ENCODE results near the gene PPP2R2D. TPM values are rescaled to one million over a fixed set of nuclear protein-coding genes. Genes with fewer than 3 reads are reported as not detected.
A peak's percentile ranks its signal among the peaks of the same experiment; 100 is the strongest.

The PPP2R2D gene
- total RNA-seq, 1 experiment from 2014 or later = 35.1 TPM

GRCh38 chr10:131954356-131954965 is 53.7 kb downstream of the PPP2R2D start:
- Histone ChIP-seq H2BK20ac (ENCODE audit: low read depth, low read length, poor library complexity, severe bottlenecking) (no peak overlapping the region), H2BK120ac (ENCODE audit: low read depth, low read length, poor library complexity, severe bottlenecking) (no peak overlapping the region), H3K27ac (ENCODE audit: insufficient read length, low read depth, low read length) (no peak overlapping the region), H2AK5ac (ENCODE audit: insufficient read length, low read length) (no peak overlapping the region), H3K18ac (ENCODE audit: insufficient read length, low read depth, low read length) (no peak overlapping the region), H3K4ac (ENCODE audit: low read depth, low read length) (no peak overlapping the region), H4K20me1 (ENCODE audit: control insufficient read depth, insufficient read depth, insufficient read length) (no peaks in the 10 kb centered on the region), H3K9me3 (ENCODE audit: control insufficient read depth, low read depth, low read length) (no peaks in the 10 kb centered on the region), H3K4me2 (ENCODE audit: insufficient read depth, insufficient read length, low read length) (no peak overlapping the region), H3K23me2 (ENCODE audit: insufficient read length, low read depth, low read length, poor library complexity, severe bottlenecking) (no peaks in the 10 kb centered on the region), H3K9ac (ENCODE audit: extremely low read depth, insufficient read length, low read length) (no peak overlapping the region), H3K23ac (ENCODE audit: insufficient read length, low read depth, low read length) (no peak overlapping the region), H3T11ph (ENCODE audit: low read length) (no peak overlapping the region), H2BK15ac (ENCODE audit: low read depth, low read length) (no peak overlapping the region), H4K8ac (replicated peaks; ENCODE audit: insufficient read length, low read depth, low read length) (no peak overlapping the region), H2AFZ (ENCODE audit: low read length) (no peak overlapping the region), H3K79me1 (ENCODE audit: insufficient read depth, low read depth, low read length, poor library complexity, severe bottlenecking) (no peaks in the 10 kb centered on the region), H4K5ac (ENCODE audit: insufficient read length, low read depth, low read length) (no peak overlapping the region), H4K91ac (ENCODE audit: insufficient read length, low read depth, low read length) (no peak overlapping the region), H2BK12ac (ENCODE audit: insufficient read length, low read depth, low read length) (no peak overlapping the region), H2BK5ac (ENCODE audit: insufficient read length, low read length) (no peak overlapping the region), H3K4me1 (ENCODE audit: insufficient read depth, low read length) (no peaks in the 10 kb centered on the region), H3K14ac (ENCODE audit: insufficient read depth, low read length) (no peak overlapping the region), H3K79me2 (ENCODE audit: insufficient read depth, low read length) (no peaks in the 10 kb centered on the region), H3K27me3 (ENCODE audit: insufficient read depth, low read length) (no peaks in the 10 kb centered on the region), H3K56ac (ENCODE audit: insufficient read length, low read depth, low read length) (no peak overlapping the region)
- Mint-ChIP-seq H3K27ac (peak overlapping the region in 2 of 3 experiments; percentile 27 to 83; a peak in 2 of 7 replicates), H3K9me3 (peaks cover 12 to 25% of the 10 kb centered on the region in 2 experiments), H3K36me3 (ENCODE audit: insufficient read depth in 1 of 3, low read depth in 3 of 3) (peaks cover 70 to 92% (median 79%) of the 10 kb centered on the region in 3 experiments), H3K4me1 (no peaks in the 10 kb centered on the region), H3K4me3 (no peak overlapping the region), H3K27me3 (ENCODE audit: low read depth) (no peaks in the 10 kb centered on the region)
- no peak for DNase-seq
- no peak for TF ChIP-seq CTCF (conservative IDR thresholded peaks at IDR 0.05)
- no CpG with 5 or more reads among the region's 21 CpGs for WGBS (ENCODE audit: extremely low coverage, insufficient read length, low lambda C conversion rate)
